Activated CD8-positive, alpha-beta memory T cell treated with anti-CD3 and anti-CD28 coated beads for 48 hours (primary cell): Measurements from ENCODE around the gene PBX3.

Source experiments
- DNase-seq, 3 experiments: peaks; one replicate each; pipeline ENCODE4 v3.0.0-alpha.2; 2020; ENCODE audit warnings: low read depth in 2 of 3, low spot score in 2 of 3

The PBX3 gene

GRCh38 chr9:125971050-125971449 lies 223.9 kb downstream of the PBX3 start:
- DNase-seq, result no peak

DNA sequence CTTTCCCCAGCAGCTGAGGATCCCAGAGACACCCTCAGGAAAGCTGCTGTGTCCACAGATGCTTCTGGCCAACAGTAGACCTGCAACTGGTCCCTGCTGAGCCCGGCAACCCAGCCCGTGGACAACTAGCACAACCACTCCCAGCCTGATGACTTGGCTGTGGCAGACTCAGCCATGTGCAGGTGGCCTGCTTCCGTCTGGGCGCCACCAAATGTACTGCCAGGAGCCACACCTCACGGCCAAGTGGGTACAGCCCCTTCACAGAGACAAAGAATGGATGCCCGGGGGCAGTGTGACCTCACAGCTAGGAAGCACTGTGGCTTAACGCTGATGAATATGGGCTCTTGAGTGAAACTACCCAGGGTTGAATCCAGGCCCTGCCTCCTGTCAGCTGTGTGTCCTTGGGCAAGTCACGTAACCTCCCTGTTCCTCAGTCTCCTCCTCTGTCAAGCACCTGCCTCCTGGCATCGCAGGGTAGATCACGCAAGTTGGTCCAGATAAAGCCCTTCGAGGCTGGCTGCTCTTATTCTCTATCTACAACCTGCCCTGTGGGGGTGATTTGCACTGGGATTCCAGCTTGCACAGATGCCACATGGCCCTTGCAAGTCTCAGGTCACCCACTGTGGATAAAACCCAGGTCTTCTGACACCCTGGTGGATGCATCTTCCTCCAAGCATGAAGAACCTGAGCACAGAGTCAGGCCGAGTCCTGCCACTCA lies 225.0 kb downstream of the PBX3 start:
- no peak for DNase-seq

- no peak for DNase-seq
Observed at GRCh38 chr9:125973547-125973946, 226.4 kb downstream of the PBX3 start.

DNA sequence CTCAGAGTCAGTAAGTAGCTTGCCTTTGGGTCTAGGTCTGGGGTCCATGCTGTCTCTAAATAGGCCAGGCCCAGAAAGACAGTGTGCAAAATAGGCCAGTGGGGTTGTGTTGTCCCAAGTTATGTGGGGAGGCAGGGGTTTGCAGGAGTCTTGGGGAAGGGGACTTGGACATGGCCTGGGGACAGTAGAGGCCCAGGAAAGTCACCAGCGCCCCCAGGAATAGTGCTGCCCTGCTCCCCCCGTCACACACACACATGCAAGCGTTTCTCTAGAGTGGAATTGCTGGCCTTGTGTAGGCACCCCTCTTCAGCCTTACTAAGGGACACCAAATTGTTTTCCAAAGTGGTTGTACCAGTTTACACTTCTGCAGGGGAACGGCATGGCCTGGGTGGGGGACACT lies 227.5 kb downstream of the PBX3 start:
- DNase-seq, result no peak

DNA sequence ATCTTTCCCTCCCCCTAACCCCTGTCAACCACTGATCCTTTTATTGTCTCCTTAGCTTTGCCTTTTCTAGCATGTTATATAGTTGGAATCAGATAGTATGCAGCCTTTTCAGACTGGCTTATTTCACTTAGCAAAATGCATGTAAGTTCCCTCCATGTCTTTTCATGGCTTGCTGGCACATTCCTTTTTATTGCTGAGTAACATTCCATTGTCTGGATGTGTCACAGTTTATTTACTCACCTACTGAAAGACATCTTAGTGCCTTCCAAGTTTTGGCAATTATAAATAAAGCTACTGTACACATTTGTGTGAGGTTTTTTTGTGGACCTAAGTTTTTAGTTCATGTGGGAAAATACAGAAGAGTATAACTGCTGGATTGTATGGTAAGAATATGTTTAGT lies 230.1 kb downstream of the PBX3 start:
- no peak for DNase-seq

GRCh38 chr9:125979383-125979782 lies 232.2 kb downstream of the PBX3 start:
- DNase-seq, result no peak

- DNase-seq, result no peak
Observed at GRCh38 chr9:125982798-125983406, 235.7 kb downstream of the PBX3 start.

- no peak for DNase-seq
Observed at GRCh38 chr9:125983681-125984080, 236.5 kb downstream of the PBX3 start.

GRCh38 chr9:125984461-125984860 lies 237.3 kb downstream of the PBX3 start:
- no peak for DNase-seq

- DNase-seq, result no peak
Observed at GRCh38 chr9:125985142-125985997, 238.2 kb downstream of the PBX3 start.

DNA sequence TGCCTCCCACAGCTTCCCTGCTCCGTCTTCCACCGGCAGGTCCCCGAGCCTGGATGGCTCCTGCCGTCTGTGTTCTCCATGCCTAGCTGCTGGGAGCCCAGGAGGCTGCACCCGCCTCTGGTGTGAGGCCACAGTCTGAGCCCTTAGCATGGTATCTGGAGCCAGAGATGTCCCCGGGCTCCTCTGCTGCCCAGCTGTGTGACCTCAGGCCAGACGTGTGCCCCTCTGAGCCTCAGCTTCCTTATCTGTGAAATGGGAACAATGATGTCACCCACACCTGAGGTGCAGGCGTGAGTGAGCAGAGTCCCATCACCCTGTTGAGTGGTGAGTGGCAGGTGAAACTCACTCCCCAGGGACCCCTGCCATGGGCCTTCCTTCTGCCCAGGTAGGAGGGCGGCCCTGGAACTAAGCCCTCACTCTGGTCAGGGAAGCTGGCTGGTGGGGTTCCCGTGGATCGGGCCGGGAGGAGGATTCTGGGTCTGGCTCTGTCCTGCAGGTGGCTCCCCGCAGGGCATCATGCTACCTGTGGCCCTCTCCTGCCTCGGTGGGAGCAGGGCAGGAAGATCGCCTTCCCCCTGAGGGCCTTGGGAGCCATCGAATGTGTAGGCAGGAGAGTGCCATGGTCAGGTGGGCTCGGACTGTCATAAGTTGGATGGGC lies 239.0 kb downstream of the PBX3 start:
- DNase-seq, result no peak

- no peak for DNase-seq
Observed at GRCh38 chr9:125986966-125987365, 239.8 kb downstream of the PBX3 start.

- DNase-seq, result no peak
Observed at GRCh38 chr9:125987420-125987819, 240.2 kb downstream of the PBX3 start.

DNA sequence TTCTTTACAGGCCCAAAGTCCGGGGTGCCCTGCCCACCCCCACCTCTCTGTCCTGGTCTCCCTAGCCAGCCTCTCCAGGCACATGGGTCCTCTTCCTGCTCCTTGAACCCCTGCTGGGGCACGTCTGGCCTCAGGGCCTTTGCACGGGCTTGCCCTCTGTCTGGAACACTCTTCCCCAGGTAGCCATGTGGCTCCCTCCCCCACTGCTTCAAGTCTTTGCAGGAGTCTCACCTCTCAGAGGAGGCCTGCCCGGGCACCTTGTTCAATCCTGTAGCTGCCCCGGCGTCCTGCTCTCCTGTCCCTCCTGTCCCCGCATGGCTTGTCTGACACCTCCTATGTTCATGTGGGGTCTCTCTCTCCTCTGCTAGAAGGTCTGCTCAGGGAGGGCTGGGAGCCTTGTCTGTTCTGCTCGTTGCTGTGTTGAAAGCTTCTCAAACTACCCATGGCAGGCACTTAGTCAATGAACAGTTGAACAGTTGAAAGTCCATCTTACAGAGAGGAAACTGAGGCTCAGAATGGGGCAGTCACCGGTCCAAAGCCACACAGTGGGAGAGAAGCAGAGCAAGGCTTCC lies 241.4 kb downstream of the PBX3 start:
- no peak for DNase-seq

GRCh38 chr9:125989090-125989501 lies 241.9 kb downstream of the PBX3 start:
- no peak for DNase-seq

DNA sequence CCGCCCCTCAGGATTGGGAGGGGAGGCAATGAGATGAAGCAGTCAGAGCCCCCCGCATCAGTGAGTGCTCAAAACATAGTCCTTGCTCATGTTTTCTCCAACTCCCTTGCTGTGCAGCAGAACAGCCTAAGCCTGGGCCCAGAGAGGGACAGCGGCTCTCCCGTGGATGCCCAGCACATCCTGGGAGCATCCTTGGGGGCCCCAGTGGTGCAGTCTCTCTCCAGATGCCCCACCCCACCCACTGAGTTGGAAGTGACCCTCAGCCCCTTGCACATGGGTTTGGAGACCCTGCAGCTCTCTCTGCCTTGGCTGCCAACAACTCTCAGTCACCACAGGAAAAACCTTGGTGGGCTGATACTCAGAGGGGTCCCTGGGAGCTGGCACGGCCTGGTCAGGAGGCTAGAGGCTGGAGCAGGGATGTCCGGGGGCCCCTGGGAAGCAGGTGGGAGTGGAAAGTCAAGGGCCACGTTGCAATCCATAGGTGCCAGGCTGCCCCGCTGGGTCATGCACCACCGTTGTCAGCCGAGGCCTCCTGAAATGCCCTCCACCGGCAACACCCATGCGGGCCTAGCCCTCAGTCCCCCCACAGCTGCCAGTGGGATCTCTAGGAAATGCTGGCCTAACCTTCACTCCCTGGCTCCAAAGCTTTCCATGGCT lies 242.5 kb downstream of the PBX3 start:
- no peak for DNase-seq

DNA sequence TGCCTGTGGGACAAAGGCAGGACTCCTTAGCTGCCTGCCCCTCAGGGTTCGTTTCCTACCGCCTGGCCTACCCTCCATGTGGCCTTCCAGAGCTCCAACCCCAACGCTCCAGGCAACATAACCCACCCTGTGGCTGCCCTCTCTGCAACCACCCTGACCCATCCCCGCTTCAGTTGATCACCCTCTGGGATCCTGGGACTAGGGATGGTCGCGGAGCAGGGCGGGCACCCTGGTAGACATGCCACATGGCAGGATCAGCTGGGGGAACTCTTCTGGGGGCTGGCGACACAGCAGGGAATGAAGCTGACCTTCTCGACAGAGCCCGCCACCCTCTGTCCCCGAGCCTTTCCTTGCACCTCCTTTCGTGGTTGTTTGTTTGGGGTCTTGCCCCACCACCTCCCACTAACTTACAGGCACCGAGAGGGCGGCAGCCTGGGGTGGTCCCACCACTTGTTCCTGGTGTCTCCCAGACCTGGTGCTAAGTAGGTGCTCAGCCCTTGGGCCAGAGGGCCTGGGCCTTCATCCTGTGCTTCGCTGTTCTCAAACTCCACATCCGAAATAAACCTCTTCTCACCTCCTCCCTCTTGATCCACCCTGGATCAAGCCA lies 243.1 kb downstream of the PBX3 start:
- no peak for DNase-seq

GRCh38 chr9:125990793-125991220 lies 243.6 kb downstream of the PBX3 start:
- DNase-seq, result no peak

DNA sequence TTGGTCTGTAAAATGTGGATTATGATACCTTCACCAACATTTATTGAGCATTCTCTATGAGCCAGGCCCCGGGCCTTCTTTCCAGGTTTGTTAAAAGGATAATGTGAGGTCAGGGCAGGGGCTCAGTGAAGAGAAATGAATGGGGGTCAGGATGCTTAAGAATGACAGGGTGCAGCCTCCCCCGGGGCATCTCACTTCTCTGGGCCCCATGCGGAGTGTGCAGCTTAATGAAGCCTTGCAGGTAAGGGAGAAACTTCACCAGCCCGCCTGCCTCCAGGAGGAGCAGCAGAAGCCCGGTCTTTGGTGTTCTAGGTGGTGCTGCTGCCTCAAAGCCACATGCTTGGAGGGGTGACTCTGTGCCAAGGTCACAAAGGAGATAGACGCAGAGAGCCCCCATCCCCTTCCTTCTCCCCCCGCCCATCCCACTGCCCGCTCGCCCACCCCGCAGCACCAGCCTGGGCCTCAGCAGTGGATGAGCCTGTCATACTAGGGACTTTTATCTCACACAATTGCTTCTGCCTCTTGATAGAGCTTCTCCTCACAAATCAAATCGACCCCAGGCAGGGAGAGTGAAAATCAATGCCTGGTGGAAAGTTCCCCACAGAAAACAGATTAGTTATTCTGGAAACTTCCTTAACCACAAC lies 244.8 kb downstream of the PBX3 start:
- DNase-seq, result no peak

DNA sequence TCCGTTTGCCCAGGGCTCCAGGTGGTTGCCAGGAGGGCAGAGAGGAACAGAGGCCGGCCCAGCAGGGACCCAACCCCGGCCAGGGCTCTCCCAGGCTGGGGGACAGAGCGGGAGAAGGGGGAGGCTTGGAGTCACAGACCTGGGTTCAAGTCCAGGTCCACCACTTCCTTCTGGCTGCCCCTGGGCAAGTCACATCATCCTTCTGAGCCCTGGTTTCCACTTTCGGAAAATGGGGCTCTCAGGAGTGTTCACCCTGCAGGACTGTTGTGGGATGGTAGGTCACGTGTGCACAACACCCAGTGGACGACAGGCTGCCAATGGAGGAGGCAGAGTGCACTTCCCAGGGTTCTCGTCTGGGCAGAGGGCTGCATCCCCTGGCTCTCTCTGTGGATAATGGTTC lies 245.4 kb downstream of the PBX3 start:
- DNase-seq, result no peak
